ENCODE measurements around the gene MDP1.

DNA sequence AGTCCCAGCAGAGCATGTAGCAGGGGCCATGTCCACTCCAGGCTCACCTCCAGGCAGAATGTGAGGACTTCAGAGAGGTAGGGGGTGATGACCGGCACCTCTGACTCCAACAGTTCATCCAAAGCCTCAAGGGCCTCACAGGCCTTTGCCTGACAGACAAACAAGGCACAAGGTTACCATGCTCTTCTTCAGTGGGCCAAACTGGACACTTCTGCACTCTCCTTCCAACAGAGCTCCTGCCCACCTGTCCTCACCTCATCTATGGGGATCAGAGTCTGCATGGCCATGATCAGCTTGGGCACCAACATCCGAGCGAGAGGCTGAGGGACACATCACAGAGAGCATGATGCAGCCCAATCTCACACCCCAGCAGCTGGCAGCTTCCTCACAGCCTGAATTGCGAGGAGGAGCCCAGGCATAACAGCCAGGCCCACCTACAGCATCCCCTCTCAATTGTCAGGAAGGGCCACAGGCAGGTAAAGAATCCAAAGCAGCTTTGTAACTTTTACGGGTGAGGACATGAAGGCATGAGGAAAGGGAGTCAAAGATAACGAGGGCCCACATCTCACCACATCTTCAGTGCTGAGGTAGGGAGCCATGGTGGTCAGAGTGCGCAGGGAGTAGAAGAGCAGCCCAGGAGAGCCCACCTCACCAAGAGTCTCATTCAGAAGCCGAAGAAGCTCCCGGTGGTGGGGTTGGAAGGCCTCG lies 28.9 kb downstream of the MDP1 start:
- TF ChIP-seq CTBP1 (IDR thresholded peaks at IDR 0.05; ENCODE audit: borderline replicate concordance) (no peak), FOXM1 (IDR thresholded peaks at IDR 0.05; ENCODE audit: borderline replicate concordance) (no peak)

All from HEK293T (cell line).